ENCODE measurements around the gene ATG101.

GRCh38 chr12:52125476-52125900, 55.7 kb downstream of the ATG101 start:
- TF ChIP-seq CTCF (optimal IDR thresholded peaks at IDR 0.05 in 1 of 3, IDR thresholded peaks at IDR 0.05 in 1 of 3, conservative IDR thresholded peaks at IDR 0.05 in 1 of 3; ENCODE audit: extremely low read depth in 1 of 3, insufficient read depth in 2 of 3, low read length in 3 of 3) (no peak), EZH2 (IDR thresholded peaks at IDR 0.05; ENCODE audit: low read length) (no peak)
